ENCODE results near the gene NCOA5.

DNA sequence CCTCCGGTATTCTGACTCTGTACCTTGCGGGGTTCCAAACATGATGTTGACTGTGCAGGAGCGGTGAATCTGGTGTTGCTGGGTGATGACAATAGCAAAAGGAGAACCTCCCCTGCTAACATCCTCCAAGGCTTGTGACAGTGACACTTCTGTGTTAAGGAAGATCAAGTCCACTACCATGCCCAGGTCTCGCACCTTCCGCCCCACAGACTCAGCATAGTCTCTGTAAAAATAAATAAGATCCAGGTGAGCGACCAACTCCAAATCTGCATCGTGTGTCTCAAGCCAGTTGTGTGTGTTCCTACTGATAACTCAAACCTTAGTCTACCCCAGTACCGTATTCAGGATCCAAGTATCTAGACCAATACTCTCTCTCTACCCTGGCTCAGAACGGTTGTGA, 24.8 kb downstream of the NCOA5 start:
- TF ChIP-seq REST (IDR thresholded peaks at IDR 0.05; ENCODE audit: low read depth, low read length): no peak
- no peak for TF ChIP-seq POLR2A (IDR thresholded peaks at IDR 0.05; ENCODE audit: low read depth, low read length)

All from GM12878 (cell line).